Tibial artery (tissue), 4 donors: ENCODE results near the gene PPFIA4.

ENCODE experiments used
- DNase-seq, 2 donors: peaks; one replicate each; pipeline ENCODE4 v3.0.0-alpha.2; 2019
- H3K27ac ChIP-seq, 2 donors: fragments of 200-600 bp; sonication (generic) in 1 of 2; 1 replicate in 1 of 2; 2 replicates in 1 of 2; pipeline ENCODE4 v1.5.1; 2018 to 2019; ENCODE audit warnings: mild to moderate bottlenecking in 1 of 2
- H3K27me3 ChIP-seq, 2 donors: fragments of 200-600 bp; sonication (generic) in 1 of 2; one replicate each; pipeline versions ENCODE4 v1.5.1 to v1.6.0; 2016 to 2019
- H3K36me3 ChIP-seq, 3 donors: fragments of 200-600 bp; sonication (generic) in 2 of 3; one replicate each; pipeline ENCODE4 v1.5.1; 2016 to 2019; ENCODE audit warnings: mild to moderate bottlenecking in 2 of 3
- H3K4me1 ChIP-seq, 4 donors: fragments of 200-600 bp; sonication (generic) in 2 of 4; 1 replicate in 3 of 4; 2 replicates in 1 of 4; pipeline ENCODE4 v1.5.1; 2016 to 2019
- H3K4me3 ChIP-seq, 2 donors: fragments of 200-600 bp; sonication (generic) in 1 of 2; 1 replicate in 1 of 2; 2 replicates in 1 of 2; pipeline ENCODE4 v1.5.1; 2018 to 2019; ENCODE audit warnings: mild to moderate bottlenecking in 2 of 2
- H3K9me3 ChIP-seq, 3 donors: fragments of 200-600 bp; sonication (generic) in 1 of 3; one replicate each; pipeline ENCODE4 v1.5.1; 2016 to 2019
- CTCF ChIP-seq, 2 experiments: fragments of 200-600 bp in 1 of 2; fragments of 450-650 bp in 1 of 2; IDR thresholded peaks; one replicate each; pipeline ENCODE4 v1.5.1; 2017 to 2019; ENCODE audit warnings: antibody characterized with exemption in 2 of 2, mild to moderate bottlenecking in 1 of 2, moderate library complexity in 1 of 2
- intact Hi-C: fragments of 100-400 bp; cut with DNase I; formaldehyde crosslinking; loops from one replicate; pipeline ENCODE4 v1.15.0; 2023; ENCODE audit warnings: low total_unique reads

PPFIA4 gene

GRCh38 chr1:203058676-203058935, 32.3 kb downstream of the PPFIA4 start:
- Histone ChIP-seq H3K36me3 (peaks cover 0 to 6% (median 6%) of the 10 kb centered on the region in 3 donors), H3K9me3 (no peaks in the 10 kb centered on the region), H3K27ac (no peak overlapping the region), H3K27me3 (no peaks in the 10 kb centered on the region), H3K4me1 (no peaks in the 10 kb centered on the region), H3K4me3 (no peak overlapping the region)
- intact Hi-C loops = no loop called here
- no peak for TF ChIP-seq CTCF (IDR thresholded peaks at IDR 0.05)
- DNase-seq = no peak

GRCh38 chr1:203059485-203059884, 33.2 kb downstream of the PPFIA4 start:
- H3K4me3 ChIP-seq = no peak overlapping the region
- no peak overlapping the region for H3K27ac ChIP-seq
- no peak for DNase-seq
- no peaks in the 10 kb centered on the region for H3K4me1 ChIP-seq
- TF ChIP-seq CTCF (IDR thresholded peaks at IDR 0.05) = no peak
- H3K27me3 ChIP-seq = no peaks in the 10 kb centered on the region
- intact Hi-C loops = no loop called here
- H3K36me3 ChIP-seq = peaks cover 0 to 10% (median 6%) of the 10 kb centered on the region in 3 donors
- no peaks in the 10 kb centered on the region for H3K9me3 ChIP-seq

- H3K4me3 ChIP-seq = no peak overlapping the region
- H3K36me3 ChIP-seq = peaks cover 0 to 10% (median 6%) of the 10 kb centered on the region in 3 donors
- intact Hi-C loops = no loop called here
- DNase-seq = no peak
- TF ChIP-seq CTCF (IDR thresholded peaks at IDR 0.05) = no peak
- H3K9me3 ChIP-seq = no peaks in the 10 kb centered on the region
- H3K27me3 ChIP-seq = no peaks in the 10 kb centered on the region
- no peaks in the 10 kb centered on the region for H3K4me1 ChIP-seq
- H3K27ac ChIP-seq = no peak overlapping the region
Observed at GRCh38 chr1:203060115-203060514, 33.8 kb downstream of the PPFIA4 start.

GRCh38 chr1:203063287-203063686, 37.0 kb downstream of the PPFIA4 start:
- no peak overlapping the region for H3K4me3 ChIP-seq
- no peak for TF ChIP-seq CTCF (IDR thresholded peaks at IDR 0.05)
- H3K27me3 ChIP-seq = no peaks in the 10 kb centered on the region
- peaks cover 0 to 4% (median 0%) of the 10 kb centered on the region in 3 donors for H3K36me3 ChIP-seq
- intact Hi-C loops = no loop called here
- no peak overlapping the region for H3K27ac ChIP-seq
- peaks cover 0 to 3% (median under 1%) of the 10 kb centered on the region in 4 donors for H3K4me1 ChIP-seq
- H3K9me3 ChIP-seq = no peaks in the 10 kb centered on the region
- DNase-seq = no peak

GRCh38 chr1:203065191-203065590, 38.9 kb downstream of the PPFIA4 start:
- H3K36me3 ChIP-seq = peaks cover 0 to 4% (median 0%) of the 10 kb centered on the region in 3 donors
- no peak overlapping the region for H3K4me3 ChIP-seq
- H3K4me1 ChIP-seq = peaks cover 0 to 21% (median 15%) of the 10 kb centered on the region in 4 donors
- no peak overlapping the region for H3K27ac ChIP-seq
- no peaks in the 10 kb centered on the region for H3K9me3 ChIP-seq
- DNase-seq = no peak
- TF ChIP-seq CTCF (IDR thresholded peaks at IDR 0.05) = no peak
- intact Hi-C loops = no loop called here
- no peaks in the 10 kb centered on the region for H3K27me3 ChIP-seq

GRCh38 chr1:203065986-203066385, 39.7 kb downstream of the PPFIA4 start:
- no peak for DNase-seq
- H3K4me1 ChIP-seq = peaks cover 0 to 21% (median 15%) of the 10 kb centered on the region in 4 donors
- no peaks in the 10 kb centered on the region for H3K27me3 ChIP-seq
- TF ChIP-seq CTCF (IDR thresholded peaks at IDR 0.05) = no peak
- no peaks in the 10 kb centered on the region for H3K9me3 ChIP-seq
- no peak overlapping the region for H3K27ac ChIP-seq
- no peak overlapping the region for H3K4me3 ChIP-seq
- H3K36me3 ChIP-seq = peaks cover 0 to 4% (median 0%) of the 10 kb centered on the region in 3 donors
- intact Hi-C loops = no loop called here
